K562 (cell line): ENCODE results near the gene HEBP1. TPM values are rescaled to one million over a fixed set of nuclear protein-coding genes. Genes with fewer than 3 reads are reported as not detected.

ENCODE experiments used
- ARID3B ChIP-seq: fragments of 250-450 bp; sonication (Bioruptor Pico); IDR thresholded peaks from 2 replicates; pipeline ENCODE4 v1.4.0; 2020; ENCODE audit warnings: borderline replicate concordance
- MAX ChIP-seq: sonication (generic); formaldehyde crosslinking; IDR thresholded peaks from 2 replicates; pipeline ENCODE4 v1.9.0; 2022; ENCODE audit warnings: mild to moderate bottlenecking, missing genetic modification reagents
- MEIS2 ChIP-seq: fragments of 450-650 bp; IDR thresholded peaks from 2 replicates; pipeline ENCODE4 v1.6.1; 2014; ENCODE audit warnings: mild to moderate bottlenecking; ENCODE audit not compliant: partially characterized antibody
- PHF21A ChIP-seq: fragments of 450-650 bp; IDR thresholded peaks from 2 replicates; pipeline ENCODE4 v1.6.1; 2017; ENCODE audit warnings: low read depth, borderline replicate concordance
- PURB ChIP-seq: sonication (generic); formaldehyde crosslinking; IDR thresholded peaks from 2 replicates; pipeline ENCODE4 v1.9.0; 2021; ENCODE audit warnings: low read depth, mild to moderate bottlenecking, missing genetic modification reagents
- RHOXF2B ChIP-seq: fragments of 250-450 bp; sonication (Bioruptor Pico); conservative IDR thresholded peaks from 2 replicates; pipeline ENCODE4 v1.5.1; 2021
- SAFB2 ChIP-seq: fragments of 200-400 bp; formaldehyde crosslinking; IDR thresholded peaks from 2 replicates; pipeline ENCODE4 v1.6.1; 2018; ENCODE audit warnings: borderline replicate concordance, low read length, low read depth, moderate library complexity; ENCODE audit not compliant: severe bottlenecking
- SP2 ChIP-seq: IDR thresholded peaks from 2 replicates; pipeline ENCODE4 v1.6.1; 2011; ENCODE audit warnings: mild to moderate bottlenecking, low read depth, low read length, moderate library complexity; ENCODE audit not compliant: poor library complexity, severe bottlenecking; ENCODE audit errors: extremely low read depth
- SREBF2 ChIP-seq: sonication (generic); formaldehyde crosslinking; IDR thresholded peaks from 2 replicates; pipeline ENCODE4 v1.4.0; 2020; ENCODE audit warnings: mild to moderate bottlenecking, missing genetic modification reagents
- TCF3 ChIP-seq: sonication (generic); formaldehyde crosslinking; IDR thresholded peaks from 2 replicates; pipeline ENCODE4 v1.4.0; 2020; ENCODE audit warnings: mild to moderate bottlenecking, missing genetic modification reagents
- ZKSCAN8 ChIP-seq: fragments of 200-800 bp; sonication (Bioruptor generic); IDR thresholded peaks from 2 replicates; pipeline ENCODE4 v1.6.1; 2016; ENCODE audit warnings: missing genetic modification characterization, missing compliant biosample characterization
- ZNF165 ChIP-seq: fragments of 250-450 bp; sonication (Bioruptor Pico); IDR thresholded peaks from 2 replicates; pipeline ENCODE4 v1.4.0; 2020; ENCODE audit warnings: borderline replicate concordance
- ZNF316 ChIP-seq: fragments of 450-650 bp; IDR thresholded peaks from 2 replicates; pipeline ENCODE4 v1.6.1; 2016
- polyA plus RNA-seq, 8 experiments: library from polyadenylated mRNA; depleted of rRNA in 4 of 8; stranded (reverse) in 5 of 8; unstranded in 3 of 8; fragments of >200 nt; fragmentation: Nextera tagmentation in 2 of 8; fragmentation: Illumina TruSeq in 1 of 8; extraction: Ambion mirVana in 2 of 8; extraction: Trizol in 1 of 8; gene quantifications; 2 replicates each; pipeline versions ENCODE4 v1.2.1 to v1.2.3, GENCODE V29; 2011 to 2014; ENCODE audit warnings: inconsistent platforms in 1 of 8, missing spikeins in 1 of 8
- total RNA-seq, 7 experiments: library from RNA; depleted of rRNA in 6 of 7; stranded (reverse); fragments of >200 nt in 6 of 7; fragmentation: Illumina TruSeq in 2 of 7; extraction: Trizol in 2 of 7; gene quantifications; 2 replicates each; pipeline versions ENCODE4 v1.2.1 to v1.2.3, GENCODE V29; 2011 to 2021; ENCODE audit warnings: low replicate concordance in 1 of 7
- TF ChIP-seq, protein P1 (sequence below): fragments of 450-650 bp; IDR thresholded peaks from one replicate; pipeline ENCODE4 v1.6.1; 2018; ENCODE audit warnings: mild to moderate bottlenecking, moderate library complexity; ENCODE audit not compliant: partially characterized antibody
- TF ChIP-seq, protein P2 (sequence below): sonication (generic); formaldehyde crosslinking; IDR thresholded peaks from 2 replicates; pipeline ENCODE4 v1.8.0; 2023; ENCODE audit warnings: mild to moderate bottlenecking, missing genetic modification reagents
- TF ChIP-seq, protein P3 (sequence below): IDR thresholded peaks from 2 replicates; pipeline ENCODE4 v1.6.1; 2011; ENCODE audit warnings: borderline replicate concordance, low read depth, mild to moderate bottlenecking, moderate library complexity, low read length; ENCODE audit not compliant: insufficient read depth, poor library complexity, severe bottlenecking
- TF ChIP-seq, protein P4 (sequence below): fragments of 450-650 bp; formaldehyde crosslinking; conservative IDR thresholded peaks from 2 replicates; pipeline ENCODE4 v1.4.0; 2022; ENCODE audit warnings: mild to moderate bottlenecking, missing genetic modification characterization

Gene HEBP1
- total and polyA plus RNA-seq, 9 of the 15 experiments (the other 6 are each of a cell fraction or from before 2014, with no cell fraction given) = 1.1 to 10.1 (median 2.4) TPM

DNA sequence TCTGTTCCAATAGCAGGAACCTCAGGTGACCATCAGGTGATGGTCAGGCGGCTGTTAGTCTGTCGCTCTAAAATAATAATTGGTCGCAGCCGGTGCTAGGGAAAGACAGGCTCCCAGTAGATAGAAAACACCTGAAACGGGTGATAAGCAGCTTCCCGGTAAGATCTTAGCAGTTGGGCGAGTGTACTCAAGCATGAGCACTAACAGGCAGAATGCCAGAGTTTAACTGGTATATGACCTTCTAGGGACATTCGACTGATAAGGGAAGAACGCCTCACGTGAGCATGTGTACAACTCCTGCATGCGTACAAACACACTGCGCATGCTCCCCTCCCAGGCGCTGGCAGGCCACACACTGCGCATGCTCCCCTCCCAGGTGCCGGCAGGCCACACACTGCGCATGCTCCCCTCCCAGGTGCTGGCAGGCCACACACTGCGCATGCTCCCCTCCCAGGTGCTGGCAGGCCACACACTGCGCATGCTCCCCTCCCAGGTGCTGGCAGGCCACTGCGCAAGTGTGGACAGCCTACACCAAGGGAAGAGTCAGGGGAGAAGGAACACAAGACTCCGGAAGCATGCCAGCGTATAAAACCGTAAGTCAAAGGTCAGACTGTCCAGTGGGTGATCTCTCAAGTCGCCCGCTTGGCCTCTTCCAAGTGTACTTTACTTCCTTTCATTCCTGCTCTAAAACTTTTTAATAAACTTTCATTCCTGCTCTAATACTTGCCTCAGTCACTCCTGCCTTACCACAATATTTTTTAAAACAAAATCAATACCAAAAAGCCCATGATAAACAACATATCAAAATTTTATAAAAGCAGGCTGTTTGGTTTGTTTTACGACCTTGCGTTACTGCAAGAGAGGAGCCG, 72.6 kb downstream of the HEBP1 start (continued):
- TF ChIP-seq TCF3 (CRISPR knock-in tag) (no peak), ZNF165 (CRISPR knock-in tag) (no peak), MAX (CRISPR knock-in tag) (peak; percentile 63; the same call in 1 of the 2 replicates), MEIS2 (peak; percentile 96), SREBF2 (CRISPR knock-in tag) (no peak), PURB (CRISPR knock-in tag) (no peak), SAFB2 (no peak), SP2 (no peak), ZKSCAN8 (CRISPR knock-in tag) (no peak), RHOXF2B (CRISPR knock-in tag) (no peak), PHF21A (no peak), ZNF316 (no peak), ARID3B (CRISPR knock-in tag) (no peak)
- TF ChIP-seq, protein P1, sequence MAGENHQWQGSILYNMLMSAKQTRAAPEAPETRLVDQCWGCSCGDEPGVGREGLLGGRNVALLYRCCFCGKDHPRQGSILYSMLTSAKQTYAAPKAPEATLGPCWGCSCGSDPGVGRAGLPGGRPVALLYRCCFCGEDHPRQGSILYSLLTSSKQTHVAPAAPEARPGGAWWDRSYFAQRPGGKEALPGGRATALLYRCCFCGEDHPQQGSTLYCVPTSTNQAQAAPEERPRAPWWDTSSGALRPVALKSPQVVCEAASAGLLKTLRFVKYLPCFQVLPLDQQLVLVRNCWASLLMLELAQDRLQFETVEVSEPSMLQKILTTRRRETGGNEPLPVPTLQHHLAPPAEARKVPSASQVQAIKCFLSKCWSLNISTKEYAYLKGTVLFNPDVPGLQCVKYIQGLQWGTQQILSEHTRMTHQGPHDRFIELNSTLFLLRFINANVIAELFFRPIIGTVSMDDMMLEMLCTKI = no peak
- TF ChIP-seq, protein P2, sequence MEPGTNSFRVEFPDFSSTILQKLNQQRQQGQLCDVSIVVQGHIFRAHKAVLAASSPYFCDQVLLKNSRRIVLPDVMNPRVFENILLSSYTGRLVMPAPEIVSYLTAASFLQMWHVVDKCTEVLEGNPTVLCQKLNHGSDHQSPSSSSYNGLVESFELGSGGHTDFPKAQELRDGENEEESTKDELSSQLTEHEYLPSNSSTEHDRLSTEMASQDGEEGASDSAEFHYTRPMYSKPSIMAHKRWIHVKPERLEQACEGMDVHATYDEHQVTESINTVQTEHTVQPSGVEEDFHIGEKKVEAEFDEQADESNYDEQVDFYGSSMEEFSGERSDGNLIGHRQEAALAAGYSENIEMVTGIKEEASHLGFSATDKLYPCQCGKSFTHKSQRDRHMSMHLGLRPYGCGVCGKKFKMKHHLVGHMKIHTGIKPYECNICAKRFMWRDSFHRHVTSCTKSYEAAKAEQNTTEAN (CRISPR knock-in tag) = no peak
- TF ChIP-seq, protein P3, sequence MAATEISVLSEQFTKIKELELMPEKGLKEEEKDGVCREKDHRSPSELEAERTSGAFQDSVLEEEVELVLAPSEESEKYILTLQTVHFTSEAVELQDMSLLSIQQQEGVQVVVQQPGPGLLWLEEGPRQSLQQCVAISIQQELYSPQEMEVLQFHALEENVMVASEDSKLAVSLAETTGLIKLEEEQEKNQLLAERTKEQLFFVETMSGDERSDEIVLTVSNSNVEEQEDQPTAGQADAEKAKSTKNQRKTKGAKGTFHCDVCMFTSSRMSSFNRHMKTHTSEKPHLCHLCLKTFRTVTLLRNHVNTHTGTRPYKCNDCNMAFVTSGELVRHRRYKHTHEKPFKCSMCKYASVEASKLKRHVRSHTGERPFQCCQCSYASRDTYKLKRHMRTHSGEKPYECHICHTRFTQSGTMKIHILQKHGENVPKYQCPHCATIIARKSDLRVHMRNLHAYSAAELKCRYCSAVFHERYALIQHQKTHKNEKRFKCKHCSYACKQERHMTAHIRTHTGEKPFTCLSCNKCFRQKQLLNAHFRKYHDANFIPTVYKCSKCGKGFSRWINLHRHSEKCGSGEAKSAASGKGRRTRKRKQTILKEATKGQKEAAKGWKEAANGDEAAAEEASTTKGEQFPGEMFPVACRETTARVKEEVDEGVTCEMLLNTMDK = no peak
- TF ChIP-seq, protein P4, sequence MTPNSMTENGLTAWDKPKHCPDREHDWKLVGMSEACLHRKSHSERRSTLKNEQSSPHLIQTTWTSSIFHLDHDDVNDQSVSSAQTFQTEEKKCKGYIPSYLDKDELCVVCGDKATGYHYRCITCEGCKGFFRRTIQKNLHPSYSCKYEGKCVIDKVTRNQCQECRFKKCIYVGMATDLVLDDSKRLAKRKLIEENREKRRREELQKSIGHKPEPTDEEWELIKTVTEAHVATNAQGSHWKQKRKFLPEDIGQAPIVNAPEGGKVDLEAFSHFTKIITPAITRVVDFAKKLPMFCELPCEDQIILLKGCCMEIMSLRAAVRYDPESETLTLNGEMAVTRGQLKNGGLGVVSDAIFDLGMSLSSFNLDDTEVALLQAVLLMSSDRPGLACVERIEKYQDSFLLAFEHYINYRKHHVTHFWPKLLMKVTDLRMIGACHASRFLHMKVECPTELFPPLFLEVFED (CRISPR knock-in tag) = no peak
